Kidney epithelial cell (primary cell): Measurements from ENCODE around the gene ZDHHC3. TPM values are rescaled to one million over a fixed set of nuclear protein-coding genes. Genes with fewer than 3 reads are reported as not detected.

Source experiments
- DNase-seq: peaks from one replicate; pipeline ENCODE4 v3.0.0-alpha.2; 2010; ENCODE audit warnings: low read depth
- H3K27me3 ChIP-seq: 2 replicates; pipeline ENCODE4 v1.6.0; 2011; ENCODE audit warnings: low read length; ENCODE audit not compliant: control insufficient read depth, insufficient read depth
- H3K36me3 ChIP-seq: 2 replicates; pipeline ENCODE4 v1.5.1; 2011; ENCODE audit warnings: low read length; ENCODE audit not compliant: control insufficient read depth, insufficient read depth
- H3K4me3 ChIP-seq: 2 replicates; pipeline ENCODE4 v1.5.1; 2011; ENCODE audit warnings: low read depth, mild to moderate bottlenecking, control low read depth, low read length
- CTCF ChIP-seq: IDR thresholded peaks from 2 replicates; pipeline ENCODE4 v1.5.1; 2011; ENCODE audit warnings: mild to moderate bottlenecking, moderate library complexity, low read length, control low read depth, inconsistent platforms; ENCODE audit not compliant: insufficient read depth, poor library complexity, severe bottlenecking
- total RNA-seq: library from RNA; depleted of rRNA; stranded (reverse); fragments of >200 nt; gene quantifications from 2 replicates; pipeline ENCODE4 v1.2.3, GENCODE V29; 2015

ZDHHC3 gene
- total RNA-seq, 1 donor from 2014 or later: 68.3 TPM

- H3K36me3 ChIP-seq: no peaks in the 10 kb centered on the region
- DNase-seq: no peak
- H3K27me3 ChIP-seq: no peaks in the 10 kb centered on the region
- TF ChIP-seq CTCF: no peak
- H3K4me3 ChIP-seq: no peak overlapping the region
Observed at GRCh38 chr3:44905446-44906157, 70.4 kb downstream of the ZDHHC3 start.

DNA sequence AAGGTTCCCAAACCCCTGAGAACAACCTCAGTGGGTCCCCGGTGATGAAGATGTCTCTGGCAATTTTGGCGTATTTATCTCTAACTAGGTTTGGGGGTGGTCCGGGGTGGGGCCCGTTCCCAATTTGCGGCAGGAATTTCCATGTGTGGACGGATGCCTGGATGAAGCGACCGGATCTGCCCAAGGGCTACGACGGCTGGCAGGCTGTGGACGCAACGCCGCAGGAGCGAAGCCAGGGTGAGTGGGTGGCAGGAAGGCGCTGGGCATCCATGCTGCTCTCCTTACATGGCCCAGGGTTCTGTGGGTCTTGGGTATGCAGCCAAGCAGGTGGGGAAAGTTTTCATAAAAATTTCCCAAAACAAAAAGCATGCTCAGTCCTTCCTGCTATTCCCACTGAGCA is 72.2 kb downstream of the ZDHHC3 start:
- H3K36me3 ChIP-seq: no peaks in the 10 kb centered on the region
- H3K4me3 ChIP-seq: no peak overlapping the region
- no peak for TF ChIP-seq CTCF
- no peaks in the 10 kb centered on the region for H3K27me3 ChIP-seq
- DNase-seq: no peak

- no peak for DNase-seq
- no peak for TF ChIP-seq CTCF
- Histone ChIP-seq H3K4me3 (no peak overlapping the region), H3K36me3 (no peaks in the 10 kb centered on the region), H3K27me3 (no peaks in the 10 kb centered on the region)
Observed at GRCh38 chr3:44903314-44903713, 72.7 kb downstream of the ZDHHC3 start.

- DNase-seq: no peak
Observed at GRCh38 chr3:44902628-44903027, 73.3 kb downstream of the ZDHHC3 start.

GRCh38 chr3:44899683-44900367 is 76.1 kb downstream of the ZDHHC3 start:
- no peaks in the 10 kb centered on the region for H3K36me3 ChIP-seq
- H3K4me3 ChIP-seq: no peak overlapping the region
- H3K27me3 ChIP-seq: no peaks in the 10 kb centered on the region
- TF ChIP-seq CTCF: no peak
- no peak for DNase-seq

More at GRCh38 chr3:44902628-44903027, 73.3 kb downstream of the ZDHHC3 start:
- TF ChIP-seq CTCF: no peak
- Histone ChIP-seq H3K36me3 (no peaks in the 10 kb centered on the region), H3K4me3 (no peak overlapping the region), H3K27me3 (no peaks in the 10 kb centered on the region)

GRCh38 chr3:44896440-44896839 is 79.5 kb downstream of the ZDHHC3 start:
- TF ChIP-seq CTCF: no peak
- no peaks in the 10 kb centered on the region for H3K36me3 ChIP-seq
- no peaks in the 10 kb centered on the region for H3K27me3 ChIP-seq
- H3K4me3 ChIP-seq: no peak overlapping the region
- DNase-seq: no peak
